HG02798 (cell line): ENCODE measurements around the gene FEN1.
A peak's percentile ranks its signal among the peaks of the same experiment; 100 is the strongest.

Experiments used
- ATAC-seq: cut with Tn5 transposase; IDR thresholded peaks from one replicate; pipeline ENCODE4 v1.9.1; 2021; ENCODE audit warnings: mild to moderate bottlenecking; ENCODE audit not compliant: unreplicated experiment, poor library complexity

Gene FEN1

DNA sequence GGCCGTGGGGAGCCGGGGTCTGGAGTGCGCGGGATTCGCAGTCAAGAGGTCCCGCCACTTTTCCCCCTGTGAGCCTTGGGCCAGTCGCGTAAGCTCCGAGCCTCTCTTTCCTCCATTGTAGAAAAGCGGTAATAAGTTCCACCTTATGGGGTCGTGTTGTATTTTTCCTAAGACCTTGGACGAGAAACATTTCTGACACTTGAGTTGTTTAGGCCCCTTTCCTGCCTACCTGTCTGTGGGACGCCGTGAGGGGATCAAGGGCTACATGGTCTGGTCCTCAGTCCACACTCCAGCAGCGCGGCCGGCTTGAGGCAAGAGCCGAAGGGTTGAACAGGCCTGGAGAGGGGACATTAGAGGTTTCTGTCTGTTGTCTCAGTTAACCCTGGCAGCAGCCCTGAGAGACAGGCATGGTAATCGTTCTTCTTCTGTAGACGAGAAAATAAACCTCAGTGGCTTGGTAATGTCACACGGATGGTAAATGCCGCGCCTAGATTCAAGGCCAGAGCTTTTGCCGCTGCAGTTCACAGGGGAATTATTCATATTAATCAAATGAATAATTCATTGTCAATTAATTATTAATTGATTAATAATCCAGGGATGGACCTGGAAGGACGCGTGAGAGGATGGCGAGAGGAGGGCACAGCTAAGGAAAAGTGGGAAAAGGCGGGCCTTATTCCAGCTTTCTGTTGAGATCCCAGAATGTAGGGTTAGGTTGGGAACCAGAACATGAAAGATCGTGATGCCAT lies 545 bp downstream of the FEN1 start:
- ATAC-seq = no peak

DNA sequence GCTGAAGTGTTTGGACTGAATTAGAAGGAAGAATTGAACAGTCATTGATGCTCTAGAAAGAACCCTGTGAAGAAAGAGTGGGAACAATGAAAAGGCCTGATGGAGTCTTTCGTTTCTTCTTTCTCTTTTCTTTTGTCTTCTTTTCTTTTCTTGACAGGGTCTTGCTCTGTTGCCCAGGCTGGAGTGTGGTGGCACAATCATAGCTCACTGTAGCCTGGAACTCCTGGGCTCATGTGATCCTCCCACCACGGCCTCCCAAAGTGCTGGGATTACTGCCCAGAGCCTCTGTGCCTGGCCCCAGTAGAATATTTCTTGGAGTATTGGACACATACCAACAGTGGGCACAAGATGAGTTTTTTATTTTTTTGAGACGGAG lies 1.1 kb downstream of the FEN1 start:
- ATAC-seq = no peak

DNA sequence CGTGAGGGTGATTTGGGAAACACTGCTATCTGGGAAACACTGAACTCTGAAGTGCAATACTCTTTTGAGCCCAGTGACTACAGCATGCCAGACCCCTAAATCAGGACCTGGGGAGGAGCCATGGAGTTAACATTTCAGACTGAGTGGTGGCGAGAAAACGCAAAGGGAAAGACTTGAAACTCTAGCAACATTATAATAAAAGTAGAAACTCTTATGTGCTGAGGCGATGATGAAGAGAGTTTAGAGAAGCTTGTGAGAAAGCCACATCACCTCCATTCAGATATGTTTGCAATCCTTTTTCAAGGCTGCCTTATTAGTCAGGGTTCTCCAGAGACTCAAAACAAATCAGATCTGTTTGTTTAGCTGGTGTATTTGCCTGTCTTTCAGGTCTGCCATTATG lies 1.9 kb downstream of the FEN1 start:
- ATAC-seq = no peak

DNA sequence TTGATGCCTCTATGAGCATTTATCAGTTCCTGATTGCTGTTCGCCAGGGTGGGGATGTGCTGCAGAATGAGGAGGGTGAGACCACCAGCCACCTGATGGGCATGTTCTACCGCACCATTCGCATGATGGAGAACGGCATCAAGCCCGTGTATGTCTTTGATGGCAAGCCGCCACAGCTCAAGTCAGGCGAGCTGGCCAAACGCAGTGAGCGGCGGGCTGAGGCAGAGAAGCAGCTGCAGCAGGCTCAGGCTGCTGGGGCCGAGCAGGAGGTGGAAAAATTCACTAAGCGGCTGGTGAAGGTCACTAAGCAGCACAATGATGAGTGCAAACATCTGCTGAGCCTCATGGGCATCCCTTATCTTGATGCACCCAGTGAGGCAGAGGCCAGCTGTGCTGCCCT lies 2.7 kb downstream of the FEN1 start:
- no peak for ATAC-seq

DNA sequence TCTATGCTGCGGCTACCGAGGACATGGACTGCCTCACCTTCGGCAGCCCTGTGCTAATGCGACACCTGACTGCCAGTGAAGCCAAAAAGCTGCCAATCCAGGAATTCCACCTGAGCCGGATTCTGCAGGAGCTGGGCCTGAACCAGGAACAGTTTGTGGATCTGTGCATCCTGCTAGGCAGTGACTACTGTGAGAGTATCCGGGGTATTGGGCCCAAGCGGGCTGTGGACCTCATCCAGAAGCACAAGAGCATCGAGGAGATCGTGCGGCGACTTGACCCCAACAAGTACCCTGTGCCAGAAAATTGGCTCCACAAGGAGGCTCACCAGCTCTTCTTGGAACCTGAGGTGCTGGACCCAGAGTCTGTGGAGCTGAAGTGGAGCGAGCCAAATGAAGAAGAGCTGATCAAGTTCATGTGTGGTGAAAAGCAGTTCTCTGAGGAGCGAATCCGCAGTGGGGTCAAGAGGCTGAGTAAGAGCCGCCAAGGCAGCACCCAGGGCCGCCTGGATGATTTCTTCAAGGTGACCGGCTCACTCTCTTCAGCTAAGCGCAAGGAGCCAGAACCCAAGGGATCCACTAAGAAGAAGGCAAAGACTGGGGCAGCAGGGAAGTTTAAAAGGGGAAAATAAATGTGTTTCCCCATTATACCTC lies 3.3 kb downstream of the FEN1 start:
- no peak for ATAC-seq

DNA sequence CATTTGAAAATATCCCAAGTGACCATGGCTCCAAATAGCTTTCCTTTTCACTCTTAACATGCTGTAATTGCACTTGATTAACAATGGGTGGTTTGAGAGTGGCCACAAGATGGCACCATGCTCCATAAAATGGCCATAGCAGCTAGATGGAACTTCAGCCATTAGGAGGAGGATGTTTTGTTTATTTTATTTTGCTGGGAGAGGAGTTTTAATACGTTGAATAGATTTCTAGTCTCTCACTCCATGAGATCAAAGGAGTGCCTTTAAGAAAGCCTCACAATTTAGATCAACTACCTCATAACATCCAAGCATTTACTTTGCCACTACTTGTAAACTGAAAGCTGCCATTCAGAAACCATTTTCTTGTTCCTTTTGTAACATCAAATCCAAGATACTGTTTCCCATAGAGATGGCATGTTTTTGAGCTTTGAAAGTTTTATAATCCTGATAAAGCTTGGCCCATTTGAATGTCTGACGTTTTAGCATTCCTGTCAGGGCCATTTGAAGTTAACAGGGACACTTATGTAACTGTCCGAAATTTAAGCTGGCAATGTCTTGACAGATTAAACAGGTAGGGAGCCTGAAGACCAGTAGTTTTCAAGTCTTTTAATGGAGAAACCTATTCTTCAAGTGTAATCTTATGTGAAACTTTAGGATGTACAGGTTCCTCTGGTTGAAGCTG lies 4.7 kb downstream of the FEN1 start:
- no peak for ATAC-seq

DNA sequence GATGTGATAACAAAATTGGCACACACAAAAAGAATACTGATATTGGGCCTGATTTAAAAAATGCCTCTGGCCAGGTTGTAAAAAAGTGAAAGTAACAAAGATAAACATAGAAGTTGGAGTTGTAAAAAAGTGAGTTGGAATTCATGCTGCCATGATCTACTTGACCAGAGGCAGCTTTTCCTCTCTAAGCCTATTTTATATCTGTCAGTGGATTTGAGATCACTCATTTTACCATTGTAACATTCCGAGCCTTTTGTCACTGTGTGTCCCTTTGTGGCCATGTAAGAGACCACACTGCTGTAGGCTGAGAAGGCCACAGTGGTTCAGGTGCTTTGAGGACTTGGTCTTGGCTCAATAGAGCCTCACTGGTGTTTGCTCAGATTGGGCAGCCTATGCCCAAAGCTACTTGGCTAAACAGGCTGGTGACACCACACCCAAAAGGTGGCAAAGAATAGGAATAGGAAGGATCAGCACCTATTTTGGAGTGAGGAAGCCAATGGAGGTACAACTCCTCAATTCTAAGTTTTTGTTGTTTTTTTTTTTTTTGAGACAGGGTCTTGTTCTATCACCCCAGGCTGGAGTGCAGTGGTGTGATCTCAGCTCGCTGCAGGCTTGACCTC lies 7.1 kb downstream of the FEN1 start:
- no peak for ATAC-seq

DNA sequence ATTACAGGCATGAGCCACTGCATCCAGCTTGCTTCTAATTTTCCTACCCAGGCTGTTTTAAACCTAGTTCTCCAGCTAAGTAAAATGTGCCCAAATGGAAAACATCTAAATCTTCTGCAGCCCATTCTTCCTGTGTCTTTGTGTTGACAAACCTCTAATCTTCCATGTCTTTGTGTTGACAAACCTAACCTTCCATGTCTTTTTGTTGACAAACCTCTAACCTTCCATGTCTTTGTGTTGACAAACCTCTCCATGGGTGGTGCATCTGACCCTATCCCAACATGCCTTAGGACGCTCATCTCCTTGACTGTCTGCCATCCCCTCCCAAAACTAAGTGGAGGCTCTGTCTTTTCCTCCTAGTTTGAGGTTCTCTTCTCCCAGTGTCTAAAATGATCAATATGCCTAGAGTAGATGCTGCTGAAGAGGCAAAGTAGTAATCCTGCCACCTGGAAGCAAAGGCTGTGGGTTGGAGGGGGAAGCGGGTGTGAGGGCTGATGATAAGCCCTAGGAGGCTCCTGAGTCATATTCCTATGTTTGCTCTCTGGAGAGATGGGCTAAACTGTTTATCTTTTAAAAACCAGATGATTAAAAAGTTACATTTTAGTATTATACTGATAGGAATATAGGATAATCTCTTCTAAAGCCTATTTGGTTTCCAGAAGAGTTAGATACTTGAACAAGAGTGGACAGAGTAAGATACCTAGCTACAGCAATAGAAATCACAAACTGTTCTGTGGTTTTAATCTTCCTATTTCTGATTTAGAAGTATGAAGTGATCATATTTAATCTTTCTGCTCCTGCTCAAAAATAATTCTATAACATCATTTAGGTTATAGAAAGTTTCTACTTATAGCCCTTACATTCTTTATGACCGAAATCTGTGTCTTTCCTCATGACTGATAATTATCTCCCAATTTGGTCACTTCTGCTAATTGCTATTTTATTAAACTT lies 7.9 kb downstream of the FEN1 start:
- no peak for ATAC-seq

DNA sequence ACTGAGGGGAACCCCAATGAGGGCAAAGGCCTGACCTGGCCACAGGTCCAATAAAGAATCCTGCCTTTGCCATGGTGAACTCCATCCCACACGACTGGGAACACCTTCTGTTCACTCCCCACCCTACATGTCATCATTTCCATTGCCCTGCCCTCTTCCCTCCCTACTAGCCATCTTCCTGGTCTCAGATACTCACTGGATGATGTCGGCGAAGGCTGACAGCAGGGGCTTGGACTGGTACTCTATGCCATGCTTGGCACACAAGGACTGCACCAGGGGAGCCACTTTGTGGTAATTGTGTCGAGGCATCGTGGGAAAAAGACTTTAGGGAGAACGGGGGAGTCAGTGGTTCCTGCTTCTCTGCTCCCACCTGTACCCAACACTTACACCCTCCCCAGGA lies 9.9 kb downstream of the FEN1 start:
- no peak for ATAC-seq

DNA sequence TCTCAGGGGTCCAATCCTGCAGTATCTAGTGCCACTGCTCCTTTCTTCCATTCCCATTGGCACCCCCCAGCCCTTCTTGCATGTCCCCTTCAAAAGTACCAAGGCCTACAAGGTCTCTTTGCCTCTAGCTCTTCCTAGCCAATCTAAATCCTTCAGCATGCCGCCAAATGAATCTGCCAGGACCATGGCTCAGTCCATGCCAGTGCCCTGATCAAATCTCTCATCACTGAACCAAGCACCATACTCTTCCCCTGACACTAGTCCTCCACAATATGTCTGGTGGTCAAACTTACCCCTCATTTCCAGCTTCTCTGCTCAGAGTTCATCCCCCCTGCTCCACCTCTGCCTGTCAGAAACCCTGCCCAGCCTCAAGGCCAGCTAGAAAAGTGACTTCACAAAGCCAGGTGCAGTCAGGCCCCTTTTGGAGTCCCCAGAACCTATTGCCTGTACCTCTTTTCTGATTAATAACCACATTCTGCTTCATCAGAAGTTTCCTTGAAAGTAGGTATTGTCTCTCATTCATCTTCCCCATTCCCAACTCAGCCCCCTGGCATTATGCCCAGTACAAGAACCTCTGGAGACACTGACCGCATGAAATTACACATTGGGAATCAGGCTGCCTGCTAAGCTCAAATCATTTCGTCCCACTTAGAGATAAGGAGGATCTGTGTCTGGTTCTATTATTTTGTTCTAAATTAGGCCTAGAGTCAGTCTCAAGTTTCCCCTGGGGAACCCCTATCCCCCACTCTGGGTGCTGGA lies 11.4 kb downstream of the FEN1 start:
- ATAC-seq = no peak

DNA sequence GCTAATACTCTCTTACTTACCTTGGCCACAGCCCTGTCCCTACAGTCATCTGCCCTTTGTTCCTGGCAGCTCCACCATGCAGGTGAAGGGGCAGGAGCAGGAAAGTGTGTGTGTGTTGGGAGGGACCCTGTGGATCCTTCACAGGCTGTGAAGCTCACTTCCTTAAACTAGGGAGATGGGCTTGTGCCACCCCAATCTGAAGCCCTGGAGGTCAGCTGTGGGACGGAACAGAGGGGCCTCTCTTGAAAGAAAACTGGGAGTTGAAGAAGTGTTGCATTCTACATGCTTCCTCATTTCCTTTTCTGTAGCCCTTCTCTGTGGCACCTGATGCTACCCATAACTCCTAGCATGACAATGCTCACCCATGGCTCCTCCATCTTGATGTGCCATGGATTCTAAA lies 12.4 kb downstream of the FEN1 start:
- no peak for ATAC-seq

DNA sequence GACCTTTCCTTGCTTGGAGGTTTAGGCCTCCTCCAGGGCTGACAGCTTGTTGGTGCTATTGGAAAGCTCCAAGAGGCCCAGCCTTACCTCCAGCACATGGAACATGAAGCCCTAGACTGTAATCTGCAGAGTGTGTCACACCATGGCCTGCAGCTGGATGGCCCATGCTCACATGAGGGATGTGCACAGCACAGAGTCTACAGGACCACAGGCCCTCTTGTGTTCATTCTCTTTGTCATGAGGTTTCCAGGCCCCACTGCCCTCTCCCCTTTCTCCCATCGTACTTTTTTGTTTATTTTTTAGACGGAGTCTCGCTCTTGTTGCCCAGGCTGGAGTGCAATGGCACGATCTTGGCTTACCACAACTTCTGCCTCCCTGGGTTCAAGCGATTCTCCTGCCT lies 14.1 kb downstream of the FEN1 start:
- ATAC-seq = no peak

DNA sequence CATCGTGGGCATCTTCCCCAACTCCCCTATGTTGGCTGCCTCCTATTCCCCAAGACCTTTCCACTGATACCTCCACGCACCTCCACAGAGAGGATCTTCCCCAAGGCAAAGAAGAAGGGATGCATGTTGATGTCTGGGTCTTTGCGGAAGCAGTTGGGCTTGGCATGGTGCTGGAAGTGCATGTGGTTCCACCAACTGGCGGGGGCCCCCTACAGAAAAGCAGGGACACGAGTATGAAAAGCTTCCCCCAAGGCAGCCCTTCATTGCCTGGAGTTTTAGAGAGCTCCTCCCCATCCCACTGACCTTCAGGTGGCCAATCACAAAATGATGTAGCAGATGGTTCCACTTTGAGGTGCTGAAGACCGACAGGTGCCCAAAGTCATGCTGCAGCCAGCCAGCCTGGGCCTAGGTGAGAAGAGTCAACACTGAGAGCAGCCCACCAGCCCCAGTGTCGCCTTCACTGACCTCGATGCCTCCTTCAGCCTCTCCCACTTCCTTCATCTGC lies 18.0 kb downstream of the FEN1 start:
- no peak for ATAC-seq

DNA sequence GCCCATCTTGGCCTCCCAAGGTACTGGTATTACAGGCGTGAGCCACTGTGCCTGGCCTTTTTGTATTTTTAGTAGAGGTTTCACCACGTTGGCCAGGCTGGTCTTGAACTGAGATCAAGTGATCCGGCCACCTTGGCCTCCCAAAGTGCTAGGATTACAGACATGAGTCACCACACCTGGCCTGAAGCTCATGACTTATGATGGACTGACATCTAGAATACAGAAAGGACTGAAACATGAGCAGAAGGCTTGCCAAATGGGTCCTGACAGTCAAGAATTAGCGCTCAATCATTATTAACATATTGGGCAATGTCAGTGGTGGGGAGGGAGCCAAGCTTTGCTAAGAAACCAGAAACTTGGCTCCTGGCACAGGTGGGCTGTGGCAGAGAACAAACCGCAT lies 19.1 kb downstream of the FEN1 start:
- no peak for ATAC-seq

DNA sequence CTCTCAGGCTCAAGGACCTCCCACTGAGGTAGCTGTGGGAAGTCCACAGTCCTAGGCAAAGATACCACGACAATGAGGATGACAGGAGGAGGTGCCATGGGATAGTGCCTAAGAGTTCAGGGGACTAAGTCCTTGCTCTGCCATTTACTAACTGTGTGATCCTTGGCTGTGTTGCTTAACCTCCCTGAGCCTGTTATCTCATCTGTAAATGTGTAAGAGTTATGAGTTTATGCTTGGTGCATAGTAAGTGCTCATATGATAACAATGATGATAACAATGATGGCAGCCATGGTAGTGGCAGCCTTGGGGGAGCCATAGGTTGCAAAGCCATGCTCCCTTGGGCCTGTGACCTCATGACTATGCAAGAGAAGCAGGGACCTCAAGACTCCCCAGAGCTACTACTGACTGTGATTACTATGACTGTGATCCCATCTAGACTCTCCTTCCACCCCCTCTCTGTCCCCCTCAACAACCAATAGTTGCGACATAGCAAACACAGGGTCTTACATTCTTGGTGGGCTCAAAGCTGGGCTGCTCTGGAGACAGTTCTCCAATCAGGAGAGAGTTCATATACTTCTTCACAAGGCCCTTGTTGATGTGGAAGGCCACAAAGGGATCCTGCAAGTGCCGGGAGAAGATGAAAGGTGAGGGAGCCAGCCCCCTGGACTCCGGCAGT lies 20.2 kb downstream of the FEN1 start:
- ATAC-seq = no peak

DNA sequence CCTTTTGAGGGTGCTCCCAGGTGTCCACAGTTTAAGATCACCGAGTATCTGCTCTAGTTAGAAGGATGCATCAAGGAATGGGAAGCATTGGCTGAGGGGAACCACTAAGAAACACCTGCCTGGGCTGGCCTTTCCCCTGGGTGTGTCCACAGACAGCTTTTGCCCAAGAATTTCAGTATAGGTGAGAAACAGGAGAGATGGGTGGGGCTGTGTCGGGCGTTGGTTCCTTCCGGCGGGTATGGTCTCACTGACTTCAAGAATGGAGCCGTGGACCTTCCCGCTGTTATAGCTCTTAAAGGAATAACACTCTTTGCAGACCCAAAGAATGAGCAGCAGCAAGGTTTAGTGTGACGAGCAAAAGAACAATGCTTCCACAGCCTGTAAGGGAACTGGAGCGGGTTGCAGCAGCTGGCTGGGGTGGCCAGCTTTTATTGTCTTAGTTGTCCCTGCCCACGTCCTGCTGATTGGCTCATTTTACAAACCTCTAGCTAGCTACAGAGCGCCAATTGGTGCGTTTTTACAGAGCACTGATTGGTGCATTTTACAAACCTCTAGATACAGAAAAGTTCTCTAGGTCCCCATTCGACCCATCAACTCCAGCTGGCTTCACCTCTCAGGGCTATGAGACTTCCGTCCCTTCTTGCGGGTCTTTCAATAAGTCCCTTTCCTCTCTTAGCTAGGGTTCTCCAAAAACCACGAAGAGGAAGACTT lies 21.7 kb downstream of the FEN1 start:
- ATAC-seq = no peak

DNA sequence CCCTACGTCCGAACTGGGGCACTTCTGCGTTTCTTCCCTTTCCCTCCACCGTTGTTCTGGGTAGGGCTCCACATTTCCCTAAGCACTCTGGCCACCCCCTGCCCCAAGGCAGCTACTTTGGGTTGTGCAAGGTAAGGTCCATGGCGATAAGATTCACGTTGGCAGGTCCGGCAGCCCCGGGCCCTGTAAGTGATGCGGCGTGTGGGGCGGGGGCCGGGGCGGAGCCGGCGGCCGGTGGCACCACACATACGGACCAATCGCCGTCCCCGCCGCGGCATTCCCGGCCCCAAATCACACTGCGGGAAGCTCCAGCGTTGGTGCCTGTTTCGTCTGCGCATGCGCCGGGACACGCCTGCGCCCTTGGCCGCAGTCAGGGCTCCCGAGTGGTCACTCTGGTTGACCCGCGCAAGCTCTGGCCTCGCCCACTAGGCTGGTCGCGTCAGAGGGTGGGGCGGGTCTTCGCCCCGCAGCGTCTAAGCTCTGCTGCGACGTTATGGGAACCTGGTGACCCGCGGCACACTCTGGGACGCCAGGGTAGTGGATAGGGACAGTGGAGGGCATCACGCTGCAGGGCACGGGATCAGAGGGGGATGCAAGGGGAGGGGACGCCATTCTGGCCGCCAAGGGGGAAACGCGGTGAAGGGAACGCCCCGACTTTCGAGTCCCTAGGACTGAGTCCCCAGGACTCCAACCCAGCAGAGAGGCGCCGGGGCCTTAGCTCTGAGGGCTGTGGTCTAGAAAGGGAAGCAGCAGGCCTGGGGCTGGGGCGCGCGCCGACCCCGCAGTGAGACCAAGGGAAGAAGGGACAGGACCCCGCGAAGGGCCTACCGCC lies 22.5 kb downstream of the FEN1 start:
- ATAC-seq = peak; percentile 69
